ENCODE data around the gene SATB2. TPM values are rescaled to one million over a fixed set of nuclear protein-coding genes. Genes with fewer than 3 reads are reported as not detected.
A peak's percentile ranks its signal among the peaks of the same experiment; 100 is the strongest.

The SATB2 gene
- total and polyA plus RNA-seq, 8 donors, result 0.80 to 4.8 (median 3.2) TPM

- Histone ChIP-seq H3K27me3 (no peaks in the 10 kb centered on the region), H3K36me3 (no peaks in the 10 kb centered on the region), H3K9me3 (no peaks in the 10 kb centered on the region), H3K4me1 (no peaks in the 10 kb centered on the region), H3K4me3 (no peak overlapping the region), H3K27ac (no peak overlapping the region)
- 83 to 92% methylated on average over 3 of the region's 3 CpGs for WGBS, 2 donors
- TF ChIP-seq, protein P1, sequence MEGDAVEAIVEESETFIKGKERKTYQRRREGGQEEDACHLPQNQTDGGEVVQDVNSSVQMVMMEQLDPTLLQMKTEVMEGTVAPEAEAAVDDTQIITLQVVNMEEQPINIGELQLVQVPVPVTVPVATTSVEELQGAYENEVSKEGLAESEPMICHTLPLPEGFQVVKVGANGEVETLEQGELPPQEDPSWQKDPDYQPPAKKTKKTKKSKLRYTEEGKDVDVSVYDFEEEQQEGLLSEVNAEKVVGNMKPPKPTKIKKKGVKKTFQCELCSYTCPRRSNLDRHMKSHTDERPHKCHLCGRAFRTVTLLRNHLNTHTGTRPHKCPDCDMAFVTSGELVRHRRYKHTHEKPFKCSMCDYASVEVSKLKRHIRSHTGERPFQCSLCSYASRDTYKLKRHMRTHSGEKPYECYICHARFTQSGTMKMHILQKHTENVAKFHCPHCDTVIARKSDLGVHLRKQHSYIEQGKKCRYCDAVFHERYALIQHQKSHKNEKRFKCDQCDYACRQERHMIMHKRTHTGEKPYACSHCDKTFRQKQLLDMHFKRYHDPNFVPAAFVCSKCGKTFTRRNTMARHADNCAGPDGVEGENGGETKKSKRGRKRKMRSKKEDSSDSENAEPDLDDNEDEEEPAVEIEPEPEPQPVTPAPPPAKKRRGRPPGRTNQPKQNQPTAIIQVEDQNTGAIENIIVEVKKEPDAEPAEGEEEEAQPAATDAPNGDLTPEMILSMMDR (IDR thresholded peaks at IDR 0.05), result no peak
- intact Hi-C loops (cut with DNase I), result no loop called here
- FAIRE-seq (no peak), ATAC-seq (no peak), DNase-seq (no peak)
Measured at GRCh38 chr2:199220920-199221319, 236.8 kb downstream of the SATB2 start.

GRCh38 chr2:199219551-199219950 is 238.2 kb downstream of the SATB2 start:
- Histone ChIP-seq H3K4me1 (no peaks in the 10 kb centered on the region), H3K36me3 (no peaks in the 10 kb centered on the region), H3K4me3 (no peak overlapping the region), H3K27ac (no peak overlapping the region), H3K27me3 (no peaks in the 10 kb centered on the region), H3K9me3 (no peaks in the 10 kb centered on the region)
- 18 to 20% methylated on average over 2 of the region's 2 CpGs for WGBS, 2 donors
- no peak for DNase-seq
- no peak for FAIRE-seq
- ATAC-seq, result peak in 3 of 4 donors; percentile 51 to 82 (median 77)
- TF ChIP-seq, protein P1 (IDR thresholded peaks at IDR 0.05), result no peak
- intact Hi-C loops (cut with DNase I), result no loop called here

Data from pancreas (tissue), 10 donors.